GM23338 (cell line): ENCODE measurements around the gene AAGAB. TPM values are rescaled to one million over a fixed set of nuclear protein-coding genes. Genes with fewer than 3 reads are reported as not detected.

Experiments used
- ATAC-seq: fragments of 200-7000 bp; cut with Tn5 transposase; 3 replicates; pipeline ENCODE4 v1.9.1; 2020
- DNase-seq: peaks from one replicate; pipeline ENCODE4 v3.0.0-alpha.2; 2015; ENCODE audit warnings: low spot score
- H2AFZ ChIP-seq: fragments of 200-600 bp; sonication (generic); 2 replicates; pipeline ENCODE4 v1.8.0; 2016; ENCODE audit warnings: antibody characterized with exemption, mild to moderate bottlenecking, moderate library complexity
- H3F3A ChIP-seq: fragments of 200-600 bp; sonication (generic); replicated peaks from 2 replicates; pipeline ENCODE4 v1.8.0; 2017; ENCODE audit warnings: antibody characterized with exemption, mixed run types, low read depth
- H3K27ac ChIP-seq: fragments of 200-600 bp; sonication (generic); 2 replicates; pipeline ENCODE4 v1.6.1; 2016; ENCODE audit warnings: low read depth
- H3K27me3 ChIP-seq: fragments of 200-600 bp; sonication (generic); 2 replicates; pipeline ENCODE4 v1.8.0; 2016; ENCODE audit warnings: mild to moderate bottlenecking, mixed run types, moderate library complexity; ENCODE audit not compliant: insufficient read depth
- H3K36me3 ChIP-seq: fragments of 200-600 bp; sonication (generic); 2 replicates; pipeline ENCODE4 v1.8.0; 2016; ENCODE audit warnings: mild to moderate bottlenecking; ENCODE audit not compliant: insufficient read depth
- H3K4me1 ChIP-seq: fragments of 200-600 bp; sonication (generic); 2 replicates; pipeline ENCODE4 v1.8.0; 2016; ENCODE audit warnings: mild to moderate bottlenecking, moderate library complexity; ENCODE audit not compliant: insufficient read depth
- H3K4me2 ChIP-seq: fragments of 200-600 bp; sonication (generic); 2 replicates; pipeline ENCODE4 v1.7.1; 2017; ENCODE audit warnings: mixed run types
- H3K4me3 ChIP-seq: fragments of 200-600 bp; sonication (generic); 2 replicates; pipeline ENCODE4 v1.6.1; 2016; ENCODE audit warnings: mixed run types
- H3K79me2 ChIP-seq: fragments of 200-600 bp; sonication (generic); replicated peaks from 2 replicates; pipeline ENCODE4 v1.8.0; 2017; ENCODE audit warnings: mild to moderate bottlenecking; ENCODE audit not compliant: insufficient read depth
- H3K9me2 ChIP-seq: fragments of 200-600 bp; sonication (generic); 2 replicates; pipeline ENCODE4 v1.8.0; 2017; ENCODE audit not compliant: insufficient read depth
- H4K20me1 ChIP-seq: fragments of 200-600 bp; sonication (generic); replicated peaks from 2 replicates; pipeline ENCODE4 v1.8.0; 2017; ENCODE audit warnings: mild to moderate bottlenecking; ENCODE audit not compliant: insufficient read depth
- H3K27ac Mint-ChIP-seq: 2 replicates; pipeline ENCODE4 v1.8.0; 2020; ENCODE audit warnings: inconsistent platforms, mild to moderate bottlenecking, moderate library complexity, mixed read lengths
- H3K27me3 Mint-ChIP-seq: 3 replicates; pipeline ENCODE4 v1.8.0; 2022; ENCODE audit warnings: low read depth, mild to moderate bottlenecking, moderate library complexity, mixed read lengths, inconsistent platforms; ENCODE audit not compliant: insufficient read depth, poor library complexity
- H3K36me3 Mint-ChIP-seq: 3 replicates; pipeline ENCODE4 v1.8.0; 2021; ENCODE audit warnings: low read depth, mild to moderate bottlenecking, inconsistent platforms, moderate library complexity, mixed read lengths
- H3K4me1 Mint-ChIP-seq: 3 replicates; pipeline ENCODE4 v1.8.0; 2020; ENCODE audit warnings: mild to moderate bottlenecking, inconsistent platforms, mixed read lengths
- H3K4me3 Mint-ChIP-seq: 3 replicates; pipeline ENCODE4 v1.8.0; 2021; ENCODE audit warnings: moderate library complexity, mild to moderate bottlenecking, inconsistent platforms, mixed read lengths
- H3K9me3 Mint-ChIP-seq: 3 replicates; pipeline ENCODE4 v1.8.0; 2020; ENCODE audit warnings: moderate library complexity, mild to moderate bottlenecking, inconsistent platforms, mixed read lengths
- CREB1 ChIP-seq: fragments of 250-450 bp; sonication (Bioruptor Pico); IDR thresholded peaks from 2 replicates; pipeline ENCODE4 v1.5.0; 2020; ENCODE audit warnings: low read depth, mild to moderate bottlenecking, moderate library complexity
- EZH2 ChIP-seq: fragments of 200-600 bp; sonication (generic); IDR thresholded peaks from one replicate; pipeline ENCODE4 v1.8.0; 2017; ENCODE audit warnings: antibody characterized with exemption, mild to moderate bottlenecking, low read depth; ENCODE audit not compliant: unreplicated experiment
- EZH2phosphoT487 ChIP-seq: fragments of 200-600 bp; sonication (generic); IDR thresholded peaks from one replicate; pipeline ENCODE4 v1.8.1; 2018; ENCODE audit warnings: antibody characterized with exemption; ENCODE audit not compliant: unreplicated experiment
- NANOG ChIP-seq: IDR thresholded peaks from 2 replicates; pipeline ENCODE4 v1.6.1; 2016; ENCODE audit warnings: antibody characterized with exemption, borderline replicate concordance
- POLR2AphosphoS5 ChIP-seq: IDR thresholded peaks from 2 replicates; pipeline ENCODE4 v1.6.1; 2016; ENCODE audit warnings: antibody characterized with exemption, low read depth
- ZNF114 ChIP-seq: fragments of 250-450 bp; sonication (Bioruptor Pico); IDR thresholded peaks from 2 replicates; pipeline ENCODE4 v1.5.0; 2020; ENCODE audit warnings: mild to moderate bottlenecking, moderate library complexity
- polyA plus RNA-seq: library from polyadenylated mRNA; unstranded; fragments of >200 nt; fragmentation: Nextera tagmentation; extraction: Ambion mirVana; gene quantifications from 2 replicates; pipeline ENCODE4 v1.2.1, GENCODE V29; 2016
- total RNA-seq: library from RNA; depleted of rRNA; stranded (reverse); fragments of >200 nt; shearing (Covaris generic); gene quantifications from 2 replicates; pipeline ENCODE4 v1.2.3, GENCODE V29; 2014
- TF ChIP-seq, protein P1 (sequence below): IDR thresholded peaks from one replicate; pipeline ENCODE4 v1.6.1; 2018; ENCODE audit warnings: antibody characterized with exemption; ENCODE audit not compliant: unreplicated experiment
- TF ChIP-seq, protein P2 (sequence below), 2 experiments: fragments of 200-600 bp in 1 of 2; sonication (generic) in 1 of 2; conservative IDR thresholded peaks; 2 replicates each; pipeline versions ENCODE4 v1.5.1 to v1.6.1; 2016 to 2017; ENCODE audit warnings: antibody characterized with exemption in 2 of 2, low read depth in 2 of 2, mild to moderate bottlenecking in 2 of 2, moderate library complexity in 1 of 2
- TF ChIP-seq, protein P3 (sequence below): IDR thresholded peaks from 2 replicates; pipeline ENCODE4 v1.6.1; 2016; ENCODE audit warnings: antibody characterized with exemption
- TF ChIP-seq, protein P4 (sequence below): fragments of 250-450 bp; sonication (Bioruptor Pico); IDR thresholded peaks from 2 replicates; pipeline ENCODE4 v1.5.0; 2020; ENCODE audit warnings: mild to moderate bottlenecking, moderate library complexity

AAGAB gene
- total and polyA plus RNA-seq, 2 experiments from 2014 or later = 20.8 to 42.8 TPM

DNA sequence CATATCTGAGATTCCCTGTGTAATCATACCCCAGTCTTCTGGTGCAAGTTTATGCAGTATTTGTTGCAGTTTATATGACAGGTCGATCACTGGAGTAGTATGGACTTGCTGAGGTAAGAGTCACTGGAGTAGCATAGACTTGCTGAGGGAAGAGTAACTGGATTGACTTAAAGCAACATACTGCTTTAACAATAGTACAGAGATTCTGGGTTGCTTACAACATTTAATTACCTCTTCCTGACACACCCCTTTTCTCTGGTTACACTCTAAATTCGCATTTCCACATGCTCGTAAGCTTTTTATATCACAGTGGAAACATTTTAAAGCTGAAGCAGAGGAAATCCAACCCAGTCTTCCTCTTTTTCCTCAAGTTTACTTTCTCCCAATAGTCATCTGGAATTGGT, 11.8 kb downstream of the AAGAB start (continued):
- TF ChIP-seq, protein P1, sequence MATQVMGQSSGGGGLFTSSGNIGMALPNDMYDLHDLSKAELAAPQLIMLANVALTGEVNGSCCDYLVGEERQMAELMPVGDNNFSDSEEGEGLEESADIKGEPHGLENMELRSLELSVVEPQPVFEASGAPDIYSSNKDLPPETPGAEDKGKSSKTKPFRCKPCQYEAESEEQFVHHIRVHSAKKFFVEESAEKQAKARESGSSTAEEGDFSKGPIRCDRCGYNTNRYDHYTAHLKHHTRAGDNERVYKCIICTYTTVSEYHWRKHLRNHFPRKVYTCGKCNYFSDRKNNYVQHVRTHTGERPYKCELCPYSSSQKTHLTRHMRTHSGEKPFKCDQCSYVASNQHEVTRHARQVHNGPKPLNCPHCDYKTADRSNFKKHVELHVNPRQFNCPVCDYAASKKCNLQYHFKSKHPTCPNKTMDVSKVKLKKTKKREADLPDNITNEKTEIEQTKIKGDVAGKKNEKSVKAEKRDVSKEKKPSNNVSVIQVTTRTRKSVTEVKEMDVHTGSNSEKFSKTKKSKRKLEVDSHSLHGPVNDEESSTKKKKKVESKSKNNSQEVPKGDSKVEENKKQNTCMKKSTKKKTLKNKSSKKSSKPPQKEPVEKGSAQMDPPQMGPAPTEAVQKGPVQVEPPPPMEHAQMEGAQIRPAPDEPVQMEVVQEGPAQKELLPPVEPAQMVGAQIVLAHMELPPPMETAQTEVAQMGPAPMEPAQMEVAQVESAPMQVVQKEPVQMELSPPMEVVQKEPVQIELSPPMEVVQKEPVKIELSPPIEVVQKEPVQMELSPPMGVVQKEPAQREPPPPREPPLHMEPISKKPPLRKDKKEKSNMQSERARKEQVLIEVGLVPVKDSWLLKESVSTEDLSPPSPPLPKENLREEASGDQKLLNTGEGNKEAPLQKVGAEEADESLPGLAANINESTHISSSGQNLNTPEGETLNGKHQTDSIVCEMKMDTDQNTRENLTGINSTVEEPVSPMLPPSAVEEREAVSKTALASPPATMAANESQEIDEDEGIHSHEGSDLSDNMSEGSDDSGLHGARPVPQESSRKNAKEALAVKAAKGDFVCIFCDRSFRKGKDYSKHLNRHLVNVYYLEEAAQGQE = no peak
- TF ChIP-seq CREB1 (CRISPR knock-in tag) (no peak), EZH2 (no peak)

DNA sequence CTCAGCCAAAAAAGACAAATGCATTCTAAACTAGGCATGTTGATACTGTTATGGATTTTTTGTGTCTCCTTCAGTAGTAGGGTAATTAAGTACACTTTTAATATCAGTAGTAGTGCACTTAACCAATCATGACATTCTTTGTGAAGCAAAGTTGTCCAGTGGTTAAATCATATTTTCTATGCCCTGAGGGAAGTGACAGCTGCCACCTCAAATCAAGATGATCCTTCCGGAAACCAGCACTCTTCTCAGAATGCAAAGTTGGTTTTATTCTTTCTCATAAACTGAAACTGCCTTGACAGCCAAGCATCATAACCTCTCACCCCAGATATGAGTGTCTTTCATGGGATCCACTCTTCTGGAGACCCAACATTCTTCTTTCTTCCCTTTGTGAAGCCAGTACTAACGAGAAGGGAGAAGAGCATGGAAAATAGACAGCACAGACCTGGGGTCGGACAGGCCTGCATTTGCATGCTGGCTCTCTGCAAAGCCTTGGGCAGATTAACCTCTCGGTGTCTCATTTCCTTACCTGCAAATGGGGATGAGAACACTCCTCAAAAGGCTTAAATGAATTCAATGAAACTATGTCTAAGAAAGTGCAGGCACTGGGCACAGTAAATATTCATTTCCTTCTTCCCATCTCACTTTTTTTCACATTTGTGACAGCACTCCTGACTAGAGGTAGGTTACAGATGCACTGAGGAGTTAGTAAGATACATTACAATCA, 13.2 kb downstream of the AAGAB start:
- H3K36me3 ChIP-seq = no peaks in the 10 kb centered on the region
- Mint-ChIP-seq H3K27ac (peak overlapping the region; percentile 6), H3K27me3 (no peaks in the 10 kb centered on the region), H3K4me3 (no peak overlapping the region), H3K9me3 (no peaks in the 10 kb centered on the region), H3K36me3 (peaks cover 13% of the 10 kb centered on the region; the same call in 2 of the 3 replicates), H3K4me1 (peaks cover 32% of the 10 kb centered on the region)
- H3F3A ChIP-seq = no peaks in the 10 kb centered on the region
- H4K20me1 ChIP-seq = peaks cover 9% of the 10 kb centered on the region; the same call in 1 of the 2 replicates
- peak; percentile 68 for ATAC-seq
- 0 out of 2 replicates have a peak overlapping the region, but pooled peaks have one; percentile 18 for H3K4me2 ChIP-seq
- H3K27me3 ChIP-seq = no peaks in the 10 kb centered on the region
- H2AFZ ChIP-seq = no peak overlapping the region
- peaks cover 92% of the 10 kb centered on the region for H3K79me2 ChIP-seq
- no peak overlapping the region for H3K27ac ChIP-seq
- H3K4me1 ChIP-seq = peaks cover 18% of the 10 kb centered on the region
- peak; percentile 8 for DNase-seq
- no peaks in the 10 kb centered on the region for H3K9me2 ChIP-seq
- no peak overlapping the region for H3K4me3 ChIP-seq
- TF ChIP-seq NANOG = no peak
- TF ChIP-seq POLR2AphosphoS5 = no peak
- TF ChIP-seq, protein P2, sequence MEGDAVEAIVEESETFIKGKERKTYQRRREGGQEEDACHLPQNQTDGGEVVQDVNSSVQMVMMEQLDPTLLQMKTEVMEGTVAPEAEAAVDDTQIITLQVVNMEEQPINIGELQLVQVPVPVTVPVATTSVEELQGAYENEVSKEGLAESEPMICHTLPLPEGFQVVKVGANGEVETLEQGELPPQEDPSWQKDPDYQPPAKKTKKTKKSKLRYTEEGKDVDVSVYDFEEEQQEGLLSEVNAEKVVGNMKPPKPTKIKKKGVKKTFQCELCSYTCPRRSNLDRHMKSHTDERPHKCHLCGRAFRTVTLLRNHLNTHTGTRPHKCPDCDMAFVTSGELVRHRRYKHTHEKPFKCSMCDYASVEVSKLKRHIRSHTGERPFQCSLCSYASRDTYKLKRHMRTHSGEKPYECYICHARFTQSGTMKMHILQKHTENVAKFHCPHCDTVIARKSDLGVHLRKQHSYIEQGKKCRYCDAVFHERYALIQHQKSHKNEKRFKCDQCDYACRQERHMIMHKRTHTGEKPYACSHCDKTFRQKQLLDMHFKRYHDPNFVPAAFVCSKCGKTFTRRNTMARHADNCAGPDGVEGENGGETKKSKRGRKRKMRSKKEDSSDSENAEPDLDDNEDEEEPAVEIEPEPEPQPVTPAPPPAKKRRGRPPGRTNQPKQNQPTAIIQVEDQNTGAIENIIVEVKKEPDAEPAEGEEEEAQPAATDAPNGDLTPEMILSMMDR (conservative IDR thresholded peaks at IDR 0.05; ENCODE audit: low read depth in 2 of 2) = no peak
- TF ChIP-seq ZNF114 (CRISPR knock-in tag) = no peak
- TF ChIP-seq, protein P3, sequence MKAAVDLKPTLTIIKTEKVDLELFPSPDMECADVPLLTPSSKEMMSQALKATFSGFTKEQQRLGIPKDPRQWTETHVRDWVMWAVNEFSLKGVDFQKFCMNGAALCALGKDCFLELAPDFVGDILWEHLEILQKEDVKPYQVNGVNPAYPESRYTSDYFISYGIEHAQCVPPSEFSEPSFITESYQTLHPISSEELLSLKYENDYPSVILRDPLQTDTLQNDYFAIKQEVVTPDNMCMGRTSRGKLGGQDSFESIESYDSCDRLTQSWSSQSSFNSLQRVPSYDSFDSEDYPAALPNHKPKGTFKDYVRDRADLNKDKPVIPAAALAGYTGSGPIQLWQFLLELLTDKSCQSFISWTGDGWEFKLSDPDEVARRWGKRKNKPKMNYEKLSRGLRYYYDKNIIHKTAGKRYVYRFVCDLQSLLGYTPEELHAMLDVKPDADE = no peak
- no peak for TF ChIP-seq EZH2phosphoT487
- TF ChIP-seq, protein P4, sequence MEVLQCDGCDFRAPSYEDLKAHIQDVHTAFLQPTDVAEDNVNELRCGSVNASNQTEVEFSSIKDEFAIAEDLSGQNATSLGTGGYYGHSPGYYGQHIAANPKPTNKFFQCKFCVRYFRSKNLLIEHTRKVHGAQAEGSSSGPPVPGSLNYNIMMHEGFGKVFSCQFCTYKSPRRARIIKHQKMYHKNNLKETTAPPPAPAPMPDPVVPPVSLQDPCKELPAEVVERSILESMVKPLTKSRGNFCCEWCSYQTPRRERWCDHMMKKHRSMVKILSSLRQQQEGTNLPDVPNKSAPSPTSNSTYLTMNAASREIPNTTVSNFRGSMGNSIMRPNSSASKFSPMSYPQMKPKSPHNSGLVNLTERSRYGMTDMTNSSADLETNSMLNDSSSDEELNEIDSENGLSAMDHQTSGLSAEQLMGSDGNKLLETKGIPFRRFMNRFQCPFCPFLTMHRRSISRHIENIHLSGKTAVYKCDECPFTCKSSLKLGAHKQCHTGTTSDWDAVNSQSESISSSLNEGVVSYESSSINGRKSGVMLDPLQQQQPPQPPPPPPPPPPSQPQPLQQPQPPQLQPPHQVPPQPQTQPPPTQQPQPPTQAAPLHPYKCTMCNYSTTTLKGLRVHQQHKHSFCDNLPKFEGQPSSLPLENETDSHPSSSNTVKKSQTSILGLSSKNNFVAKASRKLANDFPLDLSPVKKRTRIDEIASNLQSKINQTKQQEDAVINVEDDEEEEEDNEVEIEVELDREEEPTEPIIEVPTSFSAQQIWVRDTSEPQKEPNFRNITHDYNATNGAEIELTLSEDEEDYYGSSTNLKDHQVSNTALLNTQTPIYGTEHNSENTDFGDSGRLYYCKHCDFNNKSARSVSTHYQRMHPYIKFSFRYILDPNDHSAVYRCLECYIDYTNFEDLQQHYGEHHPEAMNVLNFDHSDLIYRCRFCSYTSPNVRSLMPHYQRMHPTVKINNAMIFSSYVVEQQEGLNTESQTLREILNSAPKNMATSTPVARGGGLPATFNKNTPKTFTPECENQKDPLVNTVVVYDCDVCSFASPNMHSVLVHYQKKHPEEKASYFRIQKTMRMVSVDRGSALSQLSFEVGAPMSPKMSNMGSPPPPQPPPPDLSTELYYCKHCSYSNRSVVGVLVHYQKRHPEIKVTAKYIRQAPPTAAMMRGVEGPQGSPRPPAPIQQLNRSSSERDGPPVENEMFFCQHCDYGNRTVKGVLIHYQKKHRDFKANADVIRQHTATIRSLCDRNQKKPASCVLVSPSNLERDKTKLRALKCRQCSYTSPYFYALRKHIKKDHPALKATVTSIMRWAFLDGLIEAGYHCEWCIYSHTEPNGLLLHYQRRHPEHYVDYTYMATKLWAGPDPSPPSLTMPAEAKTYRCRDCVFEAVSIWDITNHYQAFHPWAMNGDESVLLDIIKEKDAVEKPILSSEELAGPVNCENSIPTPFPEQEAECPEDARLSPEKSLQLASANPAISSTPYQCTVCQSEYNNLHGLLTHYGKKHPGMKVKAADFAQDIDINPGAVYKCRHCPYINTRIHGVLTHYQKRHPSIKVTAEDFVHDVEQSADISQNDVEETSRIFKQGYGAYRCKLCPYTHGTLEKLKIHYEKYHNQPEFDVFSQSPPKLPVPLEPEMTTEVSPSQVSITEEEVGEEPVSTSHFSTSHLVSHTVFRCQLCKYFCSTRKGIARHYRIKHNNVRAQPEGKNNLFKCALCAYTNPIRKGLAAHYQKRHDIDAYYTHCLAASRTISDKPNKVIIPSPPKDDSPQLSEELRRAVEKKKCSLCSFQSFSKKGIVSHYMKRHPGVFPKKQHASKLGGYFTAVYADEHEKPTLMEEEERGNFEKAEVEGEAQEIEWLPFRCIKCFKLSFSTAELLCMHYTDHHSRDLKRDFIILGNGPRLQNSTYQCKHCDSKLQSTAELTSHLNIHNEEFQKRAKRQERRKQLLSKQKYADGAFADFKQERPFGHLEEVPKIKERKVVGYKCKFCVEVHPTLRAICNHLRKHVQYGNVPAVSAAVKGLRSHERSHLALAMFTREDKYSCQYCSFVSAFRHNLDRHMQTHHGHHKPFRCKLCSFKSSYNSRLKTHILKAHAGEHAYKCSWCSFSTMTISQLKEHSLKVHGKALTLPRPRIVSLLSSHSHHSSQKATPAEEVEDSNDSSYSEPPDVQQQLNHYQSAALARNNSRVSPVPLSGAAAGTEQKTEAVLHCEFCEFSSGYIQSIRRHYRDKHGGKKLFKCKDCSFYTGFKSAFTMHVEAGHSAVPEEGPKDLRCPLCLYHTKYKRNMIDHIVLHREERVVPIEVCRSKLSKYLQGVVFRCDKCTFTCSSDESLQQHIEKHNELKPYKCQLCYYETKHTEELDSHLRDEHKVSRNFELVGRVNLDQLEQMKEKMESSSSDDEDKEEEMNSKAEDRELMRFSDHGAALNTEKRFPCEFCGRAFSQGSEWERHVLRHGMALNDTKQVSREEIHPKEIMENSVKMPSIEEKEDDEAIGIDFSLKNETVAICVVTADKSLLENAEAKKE (CRISPR knock-in tag) = no peak
- TF ChIP-seq EZH2 = no peak
- TF ChIP-seq CREB1 (CRISPR knock-in tag) = no peak
